Measurements from ENCODE around the gene TMEM151B.
"Not testable (repeated sequence)": the region's sequence is repeated elsewhere in the genome, so short reads cannot be mapped to it uniquely, and the experiment has no call there.

The TMEM151B gene

DNA sequence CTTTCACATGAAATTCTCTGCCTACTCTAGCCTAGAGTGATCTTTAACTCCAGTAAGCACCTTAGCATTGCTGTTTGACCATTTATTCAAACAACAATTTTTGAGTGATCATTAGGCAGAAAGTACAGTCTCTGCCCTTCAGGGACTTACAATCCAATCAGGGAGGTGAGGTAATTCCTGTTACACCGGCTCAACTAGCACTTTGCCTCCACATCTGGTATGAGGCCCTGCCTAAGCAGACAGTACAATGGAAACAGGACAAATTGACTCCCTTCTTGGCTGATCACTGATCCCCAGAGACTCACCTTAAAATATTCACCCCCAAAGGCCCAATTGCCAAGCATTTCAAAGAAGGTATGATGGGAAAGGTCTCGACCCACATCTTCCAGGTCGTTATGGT, 41.5 kb downstream of the TMEM151B start:
- Histone ChIP-seq H3K9ac (ENCODE audit: low read length) (no peak overlapping the region; the same call in 1 of the 2 replicates), H3K4me3 (ENCODE audit: low read length) (0 out of 2 replicates have a peak overlapping the region, but pooled peaks have one; percentile 94), H3K36me3 (replicated peaks; ENCODE audit: insufficient read depth, low read length) (no peaks in the 10 kb centered on the region), H3K79me2 (ENCODE audit: low read length) (peaks cover 18% of the 10 kb centered on the region), H3K4me1 (ENCODE audit: low read length) (peaks cover 10% of the 10 kb centered on the region), H3K9me2 (replicated peaks; ENCODE audit: insufficient read depth, low read length) (no peaks in the 10 kb centered on the region), H2AFZ (ENCODE audit: low read length) (no peak overlapping the region), H3K27ac (ENCODE audit: low read length) (no peak overlapping the region), H4K20me1 (ENCODE audit: insufficient read depth, low read length) (no peaks in the 10 kb centered on the region), H3K9me3 (replicated peaks; ENCODE audit: insufficient read depth, low read length) (no peaks in the 10 kb centered on the region), H3K4me2 (ENCODE audit: low read depth, low read length) (peak overlapping the region; percentile 78; the same call in 1 of the 2 replicates), H3F3A (ENCODE audit: insufficient read depth, low read length) (no peaks in the 10 kb centered on the region), H3K27me3 (replicated peaks; ENCODE audit: insufficient read depth, low read length) (peaks cover 6% of the 10 kb centered on the region; the same call in 1 of the 2 replicates)
- TF ChIP-seq, protein P1, sequence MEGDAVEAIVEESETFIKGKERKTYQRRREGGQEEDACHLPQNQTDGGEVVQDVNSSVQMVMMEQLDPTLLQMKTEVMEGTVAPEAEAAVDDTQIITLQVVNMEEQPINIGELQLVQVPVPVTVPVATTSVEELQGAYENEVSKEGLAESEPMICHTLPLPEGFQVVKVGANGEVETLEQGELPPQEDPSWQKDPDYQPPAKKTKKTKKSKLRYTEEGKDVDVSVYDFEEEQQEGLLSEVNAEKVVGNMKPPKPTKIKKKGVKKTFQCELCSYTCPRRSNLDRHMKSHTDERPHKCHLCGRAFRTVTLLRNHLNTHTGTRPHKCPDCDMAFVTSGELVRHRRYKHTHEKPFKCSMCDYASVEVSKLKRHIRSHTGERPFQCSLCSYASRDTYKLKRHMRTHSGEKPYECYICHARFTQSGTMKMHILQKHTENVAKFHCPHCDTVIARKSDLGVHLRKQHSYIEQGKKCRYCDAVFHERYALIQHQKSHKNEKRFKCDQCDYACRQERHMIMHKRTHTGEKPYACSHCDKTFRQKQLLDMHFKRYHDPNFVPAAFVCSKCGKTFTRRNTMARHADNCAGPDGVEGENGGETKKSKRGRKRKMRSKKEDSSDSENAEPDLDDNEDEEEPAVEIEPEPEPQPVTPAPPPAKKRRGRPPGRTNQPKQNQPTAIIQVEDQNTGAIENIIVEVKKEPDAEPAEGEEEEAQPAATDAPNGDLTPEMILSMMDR (IDR thresholded peaks at IDR 0.05; ENCODE audit: low read length), result no peak
- TF ChIP-seq EZH2phosphoT487 (IDR thresholded peaks at IDR 0.05; ENCODE audit: low read length) (no peak), EZH2 (optimal IDR thresholded peaks at IDR 0.05; ENCODE audit: low read depth, low read length) (no peak)
- no peak for DNase-seq

DNA sequence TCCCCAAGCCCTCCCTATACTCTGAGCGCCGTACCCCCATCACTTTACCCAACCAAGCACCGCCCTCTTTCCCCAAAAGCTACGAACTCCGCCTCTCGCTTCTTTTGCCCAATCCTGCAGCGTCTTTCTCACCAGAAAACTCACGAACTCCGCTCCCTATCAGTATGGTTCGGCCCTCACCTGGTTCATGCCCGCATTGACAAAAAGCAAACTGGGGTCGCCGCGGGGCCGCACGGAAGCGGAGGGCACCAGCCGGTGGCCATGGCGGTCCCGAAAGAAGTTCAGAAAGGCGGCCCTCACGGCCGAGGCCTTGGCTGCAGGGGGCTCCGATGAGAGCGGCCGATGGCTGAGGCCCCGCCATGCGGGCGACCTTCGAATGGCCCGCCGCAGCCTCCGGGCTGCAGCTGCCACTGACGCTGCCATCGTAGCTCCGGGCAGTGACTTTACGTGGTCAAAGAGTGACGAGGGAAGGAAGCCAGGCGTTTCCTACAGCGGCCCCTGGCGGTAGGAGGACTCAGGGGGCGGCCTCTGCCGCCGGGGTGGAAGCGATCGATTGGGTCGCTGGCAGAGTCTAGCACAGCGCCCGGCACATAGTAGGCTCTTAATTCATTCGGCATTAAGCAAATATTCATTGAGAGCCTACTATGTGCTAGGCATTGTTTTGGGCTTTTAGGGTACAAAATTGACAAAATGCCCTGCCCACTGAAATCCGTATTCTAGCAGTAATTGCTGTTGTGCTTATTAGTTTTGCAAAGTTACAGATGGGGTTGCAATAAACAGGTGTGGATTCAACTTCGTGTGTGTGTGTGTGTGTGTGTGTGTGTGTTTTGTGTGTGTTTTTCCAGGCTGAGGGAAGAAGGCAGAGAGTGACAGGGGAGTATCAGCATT, 42.9 kb downstream of the TMEM151B start, which contains the start of gene AARS2:
TSS of gene AARS2 (minus strand) at position 447 of the 888 bp plus-strand sequence. CDS start at position 423, 24 bp downstream.
- no peaks in the 10 kb centered on the region for H4K20me1 ChIP-seq (ENCODE audit: insufficient read depth, low read length)
- peaks cover 10% of the 10 kb centered on the region for H3K4me1 ChIP-seq (ENCODE audit: low read length)
- H2AFZ ChIP-seq (ENCODE audit: low read length), result peak within 1 kb of the TSS; percentile 91
- DNase-seq, result peak; percentile 88
- no peaks in the 10 kb centered on the region for H3K9me2 ChIP-seq (replicated peaks; ENCODE audit: insufficient read depth, low read length)
- no peaks in the 10 kb centered on the region for H3K36me3 ChIP-seq (replicated peaks; ENCODE audit: insufficient read depth, low read length)
- peaks cover 18% of the 10 kb centered on the region for H3K79me2 ChIP-seq (ENCODE audit: low read length)
- H3K27ac ChIP-seq (ENCODE audit: low read length), result peak within 1 kb of the TSS; percentile 52; the same call in 1 of the 2 replicates
- no peaks in the 10 kb centered on the region for H3F3A ChIP-seq (ENCODE audit: insufficient read depth, low read length)
- peak within 1 kb of the TSS; percentile 78 for H3K4me2 ChIP-seq (ENCODE audit: low read depth, low read length)
- peaks cover 6% of the 10 kb centered on the region; the same call in 1 of the 2 replicates for H3K27me3 ChIP-seq (replicated peaks; ENCODE audit: insufficient read depth, low read length)
- H3K4me3 ChIP-seq (ENCODE audit: low read length), result peak within 1 kb of the TSS; percentile 94
- H3K9ac ChIP-seq (ENCODE audit: low read length), result peak within 1 kb of the TSS; percentile 93
- no peak for TF ChIP-seq EZH2phosphoT487 (IDR thresholded peaks at IDR 0.05; ENCODE audit: low read length)
- TF ChIP-seq, protein P1 (IDR thresholded peaks at IDR 0.05; ENCODE audit: low read length), result peak; percentile 92
- H3K9me3 ChIP-seq (replicated peaks; ENCODE audit: insufficient read depth, low read length), result no peaks in the 10 kb centered on the region

DNA sequence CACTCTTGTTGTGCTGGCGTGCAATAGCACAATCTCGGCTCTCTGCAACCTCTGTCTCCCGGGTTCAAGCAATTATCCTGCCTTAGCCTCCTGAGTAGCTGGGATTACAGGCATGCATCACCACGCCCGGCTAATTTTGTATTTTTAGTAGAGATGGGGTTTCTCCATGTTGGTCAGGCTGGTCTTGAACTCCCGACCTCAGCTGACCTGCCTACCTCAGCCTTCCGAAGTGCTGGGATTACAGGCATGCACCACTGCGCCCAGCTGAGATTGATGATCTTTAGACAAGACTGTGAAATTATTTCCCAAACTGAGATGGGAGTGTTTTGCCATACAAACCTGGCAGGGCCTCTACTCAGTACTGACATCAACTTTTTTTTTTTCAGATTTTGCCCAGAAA, 44.4 kb downstream of the TMEM151B start:
- not testable (repeated sequence) for H4K20me1 ChIP-seq (ENCODE audit: insufficient read depth, low read length); H3K4me3 ChIP-seq (ENCODE audit: low read length); H3K36me3 ChIP-seq (replicated peaks; ENCODE audit: insufficient read depth, low read length); H3K4me1 ChIP-seq (ENCODE audit: low read length); H3K4me2 ChIP-seq (ENCODE audit: low read depth, low read length); H3F3A ChIP-seq (ENCODE audit: insufficient read depth, low read length); H3K9ac ChIP-seq (ENCODE audit: low read length); H3K9me2 ChIP-seq (replicated peaks; ENCODE audit: insufficient read depth, low read length); H2AFZ ChIP-seq (ENCODE audit: low read length); H3K9me3 ChIP-seq (replicated peaks; ENCODE audit: insufficient read depth, low read length); H3K27ac ChIP-seq (ENCODE audit: low read length); DNase-seq
- Histone ChIP-seq H3K79me2 (ENCODE audit: low read length) (peaks cover 18% of the 10 kb centered on the region), H3K27me3 (replicated peaks; ENCODE audit: insufficient read depth, low read length) (peaks cover 11% of the 10 kb centered on the region; the same call in 1 of the 2 replicates)

DNA sequence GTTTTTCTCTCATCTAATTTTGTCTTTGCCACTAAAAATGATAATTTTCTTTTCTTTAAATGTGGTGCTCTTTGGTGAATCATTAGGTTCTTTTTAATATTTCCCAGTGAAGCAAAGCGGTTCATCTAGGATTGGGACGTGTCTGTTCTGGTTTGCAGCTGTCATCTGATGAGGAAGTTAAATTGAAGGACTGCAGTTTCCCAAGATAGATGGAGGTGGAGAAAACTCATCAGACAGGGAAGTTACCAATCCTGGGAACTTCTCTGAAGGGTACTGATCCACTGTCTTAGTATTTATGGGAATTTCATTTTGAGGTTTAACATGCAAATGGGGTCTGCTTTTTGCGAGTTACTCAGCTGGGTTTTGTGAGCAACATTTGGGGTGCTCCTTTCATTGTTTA, 45.3 kb downstream of the TMEM151B start:
- no peaks in the 10 kb centered on the region for H3K9me3 ChIP-seq (replicated peaks; ENCODE audit: insufficient read depth, low read length)
- H3K36me3 ChIP-seq (replicated peaks; ENCODE audit: insufficient read depth, low read length), result no peaks in the 10 kb centered on the region
- TF ChIP-seq EZH2 (optimal IDR thresholded peaks at IDR 0.05; ENCODE audit: low read depth, low read length) (no peak), EZH2phosphoT487 (IDR thresholded peaks at IDR 0.05; ENCODE audit: low read length) (no peak)
- TF ChIP-seq, protein P1 (IDR thresholded peaks at IDR 0.05; ENCODE audit: low read length), result no peak

More for the DNA sequence above, 45.3 kb downstream of the TMEM151B start:
- no peak overlapping the region for H3K4me2 ChIP-seq (ENCODE audit: low read depth, low read length)
- H3K27me3 ChIP-seq (replicated peaks; ENCODE audit: insufficient read depth, low read length), result peaks cover 14% of the 10 kb centered on the region; the same call in 1 of the 2 replicates
- no peaks in the 10 kb centered on the region for H3K9me2 ChIP-seq (replicated peaks; ENCODE audit: insufficient read depth, low read length)
- no peak overlapping the region for H3K9ac ChIP-seq (ENCODE audit: low read length)
- DNase-seq, result no peak
- H3K4me1 ChIP-seq (ENCODE audit: low read length), result peaks cover 10% of the 10 kb centered on the region
- no peak overlapping the region for H2AFZ ChIP-seq (ENCODE audit: low read length)
- no peak overlapping the region for H3K4me3 ChIP-seq (ENCODE audit: low read length)
- H3F3A ChIP-seq (ENCODE audit: insufficient read depth, low read length), result no peaks in the 10 kb centered on the region
- H3K79me2 ChIP-seq (ENCODE audit: low read length), result peaks cover 18% of the 10 kb centered on the region
- no peak overlapping the region for H3K27ac ChIP-seq (ENCODE audit: low read length)
- no peaks in the 10 kb centered on the region for H4K20me1 ChIP-seq (ENCODE audit: insufficient read depth, low read length)

Data from MM.1S (cell line).